ENCODE results near the gene TLE6. TPM values are rescaled to one million over a fixed set of nuclear protein-coding genes. Genes with fewer than 3 reads are reported as not detected.

The TLE6 gene
- total and polyA plus RNA-seq, 2 of the 8 experiments (the other 6 are each of a cell fraction or from before 2014, with no cell fraction given) = 2.5 to 2.9 TPM

- no peak overlapping the region for H3K4me3 ChIP-seq (ENCODE audit: extremely low read depth in 1 of 4, insufficient read depth in 2 of 4, low read depth in 3 of 4, low read length in 4 of 4)
- TF ChIP-seq, protein P1, sequence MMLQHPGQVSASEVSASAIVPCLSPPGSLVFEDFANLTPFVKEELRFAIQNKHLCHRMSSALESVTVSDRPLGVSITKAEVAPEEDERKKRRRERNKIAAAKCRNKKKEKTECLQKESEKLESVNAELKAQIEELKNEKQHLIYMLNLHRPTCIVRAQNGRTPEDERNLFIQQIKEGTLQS (IDR thresholded peaks at IDR 0.05; ENCODE audit: insufficient read depth, low read depth, low read length) = no peak
- TF ChIP-seq TEAD4 (IDR thresholded peaks at IDR 0.05; ENCODE audit: low read depth, low read length) = 0 out of 2 replicates have a peak, but pooled peaks have one; percentile 10
- 0 out of 4 replicates have a peak, but pooled peaks of 1 of the 2 experiments have one; percentile 31 for TF ChIP-seq SIN3A (conservative IDR thresholded peaks at IDR 0.05 in 1 of 2, IDR thresholded peaks at IDR 0.05 in 1 of 2; ENCODE audit: low read depth in 1 of 2, low read length in 2 of 2)
- TF ChIP-seq EP300 (IDR thresholded peaks at IDR 0.05; ENCODE audit: borderline replicate concordance in 1 of 2, low read depth in 2 of 2, low read length in 2 of 2) = no peak
- TF ChIP-seq JUND (IDR thresholded peaks at IDR 0.05; ENCODE audit: low read length) = peak; percentile 100
- peak; percentile 98 for TF ChIP-seq JUN (IDR thresholded peaks at IDR 0.05; ENCODE audit: low read depth, low read length)
- TF ChIP-seq, protein P2, sequence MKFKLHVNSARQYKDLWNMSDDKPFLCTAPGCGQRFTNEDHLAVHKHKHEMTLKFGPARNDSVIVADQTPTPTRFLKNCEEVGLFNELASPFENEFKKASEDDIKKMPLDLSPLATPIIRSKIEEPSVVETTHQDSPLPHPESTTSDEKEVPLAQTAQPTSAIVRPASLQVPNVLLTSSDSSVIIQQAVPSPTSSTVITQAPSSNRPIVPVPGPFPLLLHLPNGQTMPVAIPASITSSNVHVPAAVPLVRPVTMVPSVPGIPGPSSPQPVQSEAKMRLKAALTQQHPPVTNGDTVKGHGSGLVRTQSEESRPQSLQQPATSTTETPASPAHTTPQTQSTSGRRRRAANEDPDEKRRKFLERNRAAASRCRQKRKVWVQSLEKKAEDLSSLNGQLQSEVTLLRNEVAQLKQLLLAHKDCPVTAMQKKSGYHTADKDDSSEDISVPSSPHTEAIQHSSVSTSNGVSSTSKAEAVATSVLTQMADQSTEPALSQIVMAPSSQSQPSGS (IDR thresholded peaks at IDR 0.05; ENCODE audit: low read length) = peak; percentile 100
- TF ChIP-seq CEBPB (IDR thresholded peaks at IDR 0.05; ENCODE audit: low read depth, low read length) = peak; percentile 50; the same call in 1 of the 2 replicates
- TF ChIP-seq SP2 (IDR thresholded peaks at IDR 0.05; ENCODE audit: low read length) = no peak
These were observed 15.2 kb upstream of the TLE6 start for GRCh38 chr19:2962018-2962670.

More at GRCh38 chr19:2962018-2962670, 15.2 kb upstream of the TLE6 start:
- Histone ChIP-seq H2AK5ac (ENCODE audit: low read depth, low read length) (no peak overlapping the region), H3K27me3 (replicated peaks in 1 of 4; ENCODE audit: control insufficient read depth in 3 of 4, extremely low read depth in 1 of 4, insufficient read depth in 3 of 4, low read length in 3 of 4) (no peaks in the 10 kb centered on the region; a peak in 1 of 7 replicates), H4K8ac (ENCODE audit: extremely low read depth, insufficient read depth, low read length) (no peak overlapping the region), H3K14ac (ENCODE audit: insufficient read length) (no peak overlapping the region), H3K23me2 (ENCODE audit: low read depth, low read length) (no peaks in the 10 kb centered on the region), H3K4ac (replicated peaks; ENCODE audit: insufficient read length, low read depth, low read length) (no peak overlapping the region), H2BK120ac (replicated peaks; ENCODE audit: low read depth, low read length) (no peak overlapping the region), H2BK20ac (ENCODE audit: low read length) (no peak overlapping the region), H3K79me1 (ENCODE audit: low read depth, low read length) (no peaks in the 10 kb centered on the region), H4K5ac (ENCODE audit: insufficient read length, low read depth, low read length) (no peak overlapping the region), H3K27ac (ENCODE audit: low read depth, low read length) (no peak overlapping the region), H3K56ac (replicated peaks; ENCODE audit: insufficient read length, low read depth, low read length) (no peak overlapping the region), H3K18ac (ENCODE audit: extremely low read depth, low read length) (no peak overlapping the region), H2AFZ (ENCODE audit: low read length) (no peak overlapping the region), H2BK5ac (ENCODE audit: low read depth, low read length) (no peak overlapping the region), H3K23ac (ENCODE audit: insufficient read length) (no peak overlapping the region), H4K91ac (replicated peaks; ENCODE audit: insufficient read length, low read length) (no peak overlapping the region), H3K9ac (replicated peaks in 1 of 4; ENCODE audit: extremely low read depth in 1 of 4, low read depth in 3 of 4, low read length in 3 of 4) (no peak overlapping the region), H2BK15ac (ENCODE audit: low read length) (no peak overlapping the region), H3K36me3 (ENCODE audit: control insufficient read depth in 2 of 4, insufficient read depth in 4 of 4, low read length in 3 of 4) (no peaks in the 10 kb centered on the region), H3K79me2 (ENCODE audit: control insufficient read depth in 1 of 2, insufficient read depth in 2 of 2, low read length in 2 of 2) (no peaks in the 10 kb centered on the region), H4K20me1 (replicated peaks in 1 of 2; ENCODE audit: control insufficient read depth in 1 of 2, insufficient read depth in 2 of 2, low read length in 2 of 2) (no peaks in the 10 kb centered on the region), H3K9me3 (ENCODE audit: insufficient read depth in 2 of 2, low read depth in 1 of 2, low read length in 1 of 2) (no peaks in the 10 kb centered on the region), H2BK12ac (ENCODE audit: low read depth, low read length) (no peak overlapping the region), H3K4me2 (ENCODE audit: insufficient read depth in 1 of 2, low read depth in 2 of 2, low read length in 2 of 2) (no peak overlapping the region), H3K4me1 (replicated peaks in 1 of 4; ENCODE audit: control insufficient read depth in 3 of 4, insufficient read depth in 4 of 4, low read length in 3 of 4) (no peaks in the 10 kb centered on the region)
- POLR2A ChIA-PET (ENCODE audit: partially characterized antibody) = interaction anchor here (0.7 to 1.4 kb wide), 2 partner anchors 11 to 113 kb away, joined by 3 to 4 read pairs; no protein-coding TSS in a partner anchor
- CTCF ChIA-PET (ENCODE audit: partially characterized antibody) = interaction anchor here (0.6 to 18.9 kb wide), 36 partner anchors 9 to 740 kb away, joined by 3 to 260 read pairs (median 4); no protein-coding TSS in a partner anchor
- WGBS, 2 experiments (ENCODE audit: extremely low coverage in 1 of 2, insufficient coverage in 1 of 2, insufficient read length in 1 of 2, insufficient replicate concordance in 2 of 2, low coverage in 1 of 2, low lambda C conversion rate in 2 of 2, missing lambda C conversion rate in 1 of 2) = 45% methylated on average over 13 of the region's 17 CpGs; no CpG with 5 or more reads in 1 of the 2 experiments
- DNase-seq (ENCODE audit: low read depth in 1 of 2, low spot score in 2 of 2) = peak in 1 of 2 experiments; percentile 69
- peak; percentile 99 for FAIRE-seq
